Effector CD4-positive, alpha-beta T cell (primary cell): Measurements from ENCODE around the gene ARHGAP28.
"Not testable (repeated sequence)": the region's sequence is repeated elsewhere in the genome, so short reads cannot be mapped to it uniquely, and the experiment has no call there.

ENCODE experiments used
- DNase-seq: peaks from one replicate; pipeline ENCODE4 v3.0.0-alpha.2; 2020

Gene ARHGAP28

DNA sequence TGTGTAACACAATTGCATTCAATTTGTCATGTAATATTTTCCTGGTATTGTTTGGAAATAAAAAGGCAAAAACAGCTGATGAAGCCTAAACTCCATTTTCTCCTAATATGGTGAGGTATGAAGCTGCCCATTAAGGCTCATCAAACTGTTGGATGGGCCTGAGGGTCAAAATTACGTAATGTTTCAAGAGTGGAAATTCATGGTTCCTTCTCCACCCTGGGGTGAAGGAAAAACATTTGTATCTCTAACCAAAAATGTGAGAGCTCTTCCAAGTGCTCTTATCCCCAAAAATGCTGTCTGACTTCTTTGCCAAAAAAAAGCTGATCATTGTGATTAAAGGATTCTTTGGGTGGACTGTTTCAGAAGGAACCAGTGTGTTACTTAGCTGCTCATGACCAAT is 91.8 kb downstream of the ARHGAP28 start:
- no peak for DNase-seq

DNA sequence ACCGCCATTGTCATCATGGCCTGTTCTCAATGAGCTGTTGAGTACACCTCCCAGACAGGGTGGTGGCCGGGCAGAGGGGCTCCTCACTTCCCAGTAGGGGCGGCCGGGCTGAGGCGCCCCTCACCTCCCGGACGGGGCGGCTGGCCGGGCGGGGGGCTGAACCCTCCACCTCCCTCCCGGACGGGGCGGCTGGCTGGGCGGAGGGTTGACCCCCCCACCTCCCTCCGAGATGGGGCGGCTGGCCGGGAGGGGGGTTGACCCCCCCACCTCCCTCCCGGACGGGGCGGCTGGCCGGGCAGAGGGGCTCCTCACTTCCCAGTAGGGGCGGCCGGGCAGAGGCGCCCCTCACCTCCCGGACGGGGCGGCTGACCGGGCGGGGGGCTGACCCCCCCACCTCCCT is 97.6 kb downstream of the ARHGAP28 start:
- DNase-seq: not testable (repeated sequence)

DNA sequence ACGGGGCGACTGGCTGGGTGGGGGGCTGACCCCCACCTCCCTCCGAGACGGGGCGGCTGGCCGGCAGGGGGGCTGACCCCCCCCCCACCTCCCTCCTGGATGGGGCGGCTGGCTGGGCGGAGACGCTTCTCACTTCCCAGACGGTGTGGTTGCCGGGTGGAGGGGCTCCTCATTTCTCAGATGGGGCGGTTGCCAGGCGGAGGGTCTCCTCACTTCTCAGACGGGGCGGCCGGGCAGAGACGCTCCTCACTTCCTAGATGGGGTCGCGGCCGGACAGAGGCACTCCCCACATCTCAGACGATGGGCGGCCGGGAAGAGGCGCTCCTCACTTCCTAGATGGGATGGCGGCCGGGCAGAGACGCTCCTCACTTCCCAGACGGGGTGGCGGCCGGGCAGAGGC is 98.0 kb downstream of the ARHGAP28 start:
- not testable (repeated sequence) for DNase-seq

DNA sequence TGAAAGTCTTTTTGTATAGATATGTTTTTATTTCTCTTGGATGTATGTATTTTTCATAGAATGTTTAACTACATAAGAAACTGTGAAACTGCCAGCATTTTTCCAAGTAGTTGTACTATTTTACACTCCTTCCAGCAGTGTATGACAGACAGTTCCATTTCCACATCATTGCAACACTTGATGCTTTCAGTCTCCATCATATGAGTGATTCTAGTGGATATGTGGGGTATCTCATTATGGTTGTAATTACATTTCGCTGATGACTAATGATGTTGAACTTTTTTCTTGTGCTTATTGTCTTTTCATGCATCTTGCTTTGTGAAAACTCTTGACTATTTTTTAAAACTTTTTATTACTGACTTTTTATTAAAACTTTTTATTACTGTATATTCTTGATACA is 101.4 kb downstream of the ARHGAP28 start:
- DNase-seq: no peak

DNA sequence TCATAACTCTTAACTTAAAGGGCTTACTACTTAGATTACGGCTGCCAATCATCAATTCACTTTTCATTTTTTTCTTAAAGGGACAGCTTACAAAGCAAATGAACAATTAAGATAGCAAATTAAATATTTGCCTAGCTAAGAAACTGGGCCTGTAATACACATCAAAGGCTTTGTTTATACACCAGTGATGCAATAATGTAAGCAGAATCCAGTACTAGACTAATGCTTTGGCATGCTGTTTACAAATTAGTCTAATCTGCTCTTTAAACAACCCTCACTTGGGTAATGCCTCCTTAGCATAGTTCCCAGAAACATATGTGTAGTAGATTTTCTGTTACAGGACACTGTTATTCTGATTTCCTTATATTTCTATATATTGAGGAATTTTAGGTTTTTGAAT is 105.8 kb downstream of the ARHGAP28 start:
- no peak for DNase-seq

DNA sequence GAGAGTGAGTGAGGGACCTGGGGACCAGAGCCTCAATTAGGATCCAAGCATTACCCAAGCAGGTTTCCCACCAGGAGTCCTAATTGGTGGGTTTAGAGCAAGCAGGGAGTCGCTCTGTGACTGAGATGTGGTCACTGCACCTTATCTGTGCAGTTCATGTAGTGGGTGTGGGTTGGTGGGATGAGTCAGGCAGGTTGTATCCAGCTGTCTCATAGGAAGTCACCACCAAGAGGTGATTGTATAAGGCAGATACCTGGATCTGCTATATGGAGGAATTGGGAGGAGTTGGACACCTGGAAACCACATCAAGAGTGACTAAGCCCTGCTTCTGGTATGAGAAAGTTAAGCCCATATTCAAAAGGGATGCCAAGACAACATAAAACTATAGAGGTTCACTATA is 106.8 kb downstream of the ARHGAP28 start:
- DNase-seq: no peak

DNA sequence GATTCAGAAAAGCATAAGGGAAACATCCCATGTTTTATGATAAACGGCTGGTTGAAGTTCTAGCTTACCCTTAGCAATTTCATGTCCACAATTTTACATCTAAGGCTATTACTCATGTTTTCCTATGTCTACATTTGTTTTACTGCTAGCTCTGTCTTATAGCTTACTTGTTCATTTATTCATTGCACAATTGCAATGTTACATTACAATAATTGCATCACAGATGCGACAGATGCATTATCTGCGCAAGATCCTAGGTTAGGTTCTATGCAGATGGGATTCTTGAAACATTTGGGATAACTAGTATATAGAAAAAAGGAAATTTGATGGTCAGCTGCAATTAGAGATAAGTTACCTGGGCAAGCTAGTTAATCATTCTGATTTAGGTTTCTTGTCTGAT is 108.4 kb downstream of the ARHGAP28 start:
- DNase-seq: no peak

DNA sequence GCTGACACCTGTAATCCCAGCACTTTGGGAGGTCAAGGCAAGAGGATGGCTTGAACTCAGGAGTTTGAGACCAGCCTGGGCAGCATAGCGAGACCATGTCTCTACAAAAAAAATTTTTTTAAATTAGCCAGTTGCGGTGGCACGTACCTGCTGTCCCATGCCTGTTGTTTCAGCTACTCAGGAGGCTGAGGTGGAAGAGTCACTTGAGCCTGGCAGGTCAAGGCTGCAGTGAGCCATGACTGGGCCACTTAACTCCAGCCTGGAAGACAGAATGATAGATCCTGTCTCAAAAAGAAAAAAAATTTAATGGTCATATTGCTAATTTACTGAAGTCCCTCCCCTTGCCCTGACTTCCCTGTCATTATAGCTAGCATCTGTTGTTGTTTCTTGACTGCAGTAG is 112.6 kb downstream of the ARHGAP28 start:
- DNase-seq: no peak

DNA sequence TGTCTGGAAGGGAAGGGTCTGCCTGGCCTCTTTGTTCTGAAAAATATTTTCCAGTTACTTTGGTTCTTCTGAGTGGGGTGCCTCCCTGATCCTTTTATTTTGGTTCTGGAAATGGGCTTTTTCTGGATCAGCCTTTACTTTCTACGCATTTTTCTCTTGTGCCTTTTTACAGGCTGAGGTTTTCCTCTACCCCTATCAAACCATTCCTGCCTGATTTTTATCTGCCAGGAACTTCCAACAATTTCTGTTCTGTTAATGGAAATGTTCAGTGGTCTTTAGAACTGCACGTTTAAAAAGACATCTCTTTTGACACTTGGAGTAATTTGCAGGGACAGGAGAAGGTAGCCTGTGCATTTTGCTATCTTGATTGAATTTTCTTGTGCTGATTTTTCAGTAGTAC is 113.8 kb downstream of the ARHGAP28 start:
- no peak for DNase-seq

DNA sequence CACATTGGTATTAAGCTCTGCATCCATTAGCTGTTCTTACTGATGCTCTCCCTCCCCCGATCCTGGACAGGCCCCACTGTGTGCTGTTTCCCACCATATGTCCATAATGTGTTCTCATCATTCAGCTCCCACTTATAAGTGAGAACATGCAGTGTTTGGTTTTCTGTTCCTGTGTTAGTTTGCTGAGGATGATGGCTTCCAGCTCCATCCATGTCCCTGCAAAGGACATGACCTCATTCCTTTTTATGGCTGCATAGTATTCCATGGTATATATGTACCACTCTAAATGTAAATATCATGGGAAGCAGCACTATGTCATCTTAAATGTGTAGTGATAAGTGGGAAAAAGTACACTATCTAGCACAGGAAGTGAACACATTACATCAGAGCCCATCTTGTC is 116.0 kb downstream of the ARHGAP28 start:
- not testable (repeated sequence) for DNase-seq

DNA sequence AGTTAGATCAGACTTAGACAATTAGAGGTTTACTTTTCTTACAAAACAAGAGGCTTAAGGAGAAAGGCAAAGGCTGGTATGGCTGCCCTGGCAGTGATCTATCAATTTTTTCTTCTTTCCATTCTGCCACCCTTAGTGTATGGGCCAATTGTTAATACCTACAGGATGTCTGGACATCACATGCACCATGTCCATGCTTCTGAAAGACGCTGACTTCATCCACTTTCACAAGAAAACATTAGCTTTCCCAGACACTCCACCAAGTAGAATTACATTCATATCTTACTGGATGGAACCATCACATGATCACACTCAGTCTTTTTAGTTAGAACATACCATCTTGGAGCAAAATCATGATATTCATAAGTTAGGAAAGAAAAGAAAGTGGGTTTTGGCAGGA is 120.9 kb downstream of the ARHGAP28 start:
- no peak for DNase-seq

DNA sequence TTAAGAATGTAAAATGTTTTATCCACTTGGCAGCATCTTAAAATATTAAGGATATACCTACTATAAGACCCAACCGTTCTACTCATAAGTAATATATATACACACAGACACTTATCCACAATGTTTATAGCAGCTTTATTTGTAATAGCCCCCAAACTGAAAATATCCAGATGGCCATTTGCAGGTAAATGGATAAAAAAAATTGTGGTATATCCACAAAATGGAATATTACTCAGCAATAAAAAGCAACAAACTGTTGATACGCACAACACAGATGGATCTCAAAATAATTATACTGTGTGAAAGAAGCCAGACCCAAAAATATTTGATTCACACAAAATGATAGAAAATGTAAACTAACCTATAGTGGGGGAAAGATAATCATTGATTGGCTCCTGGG is 122.0 kb downstream of the ARHGAP28 start:
- no peak for DNase-seq

DNA sequence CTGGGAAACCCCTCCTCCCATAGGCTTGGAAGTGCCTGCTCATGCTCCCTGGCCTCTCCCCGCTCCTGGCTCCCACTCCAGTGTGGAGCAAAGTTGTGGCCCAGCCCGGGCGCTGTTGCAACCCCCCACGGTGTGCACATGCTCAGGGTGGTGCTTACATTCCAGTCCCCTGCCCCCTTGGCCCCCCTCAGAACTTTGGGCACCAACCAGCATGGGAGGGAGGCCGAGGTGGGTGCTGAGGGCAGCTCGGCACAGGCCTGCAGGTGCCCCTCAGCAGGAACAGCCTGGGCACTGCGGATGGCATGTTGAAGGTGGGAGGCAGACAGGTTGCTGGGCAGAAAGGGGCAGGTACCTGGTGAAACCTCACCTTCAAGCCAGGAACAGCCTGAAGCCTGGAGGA is 125.3 kb downstream of the ARHGAP28 start:
- DNase-seq: no peak

DNA sequence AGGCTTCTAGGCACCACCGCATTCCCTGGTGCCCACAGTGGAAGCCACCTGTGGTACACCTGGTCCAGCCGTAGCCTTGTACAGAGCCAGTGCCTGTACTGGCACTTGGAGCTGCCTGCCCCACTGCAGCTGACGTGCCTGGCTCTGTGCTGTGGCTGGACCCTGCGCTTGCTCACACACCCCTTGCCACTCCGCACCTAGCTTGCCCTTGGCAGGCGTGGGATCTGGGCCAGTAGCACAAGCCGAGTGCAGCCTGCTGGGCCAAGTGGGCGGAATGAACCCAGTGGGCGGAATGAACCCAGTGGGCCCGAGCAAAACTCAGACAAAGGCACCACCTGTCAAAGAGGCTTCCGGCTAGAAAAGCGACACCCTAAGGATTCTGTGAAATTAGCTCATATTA is 126.3 kb downstream of the ARHGAP28 start:
- no peak for DNase-seq

DNA sequence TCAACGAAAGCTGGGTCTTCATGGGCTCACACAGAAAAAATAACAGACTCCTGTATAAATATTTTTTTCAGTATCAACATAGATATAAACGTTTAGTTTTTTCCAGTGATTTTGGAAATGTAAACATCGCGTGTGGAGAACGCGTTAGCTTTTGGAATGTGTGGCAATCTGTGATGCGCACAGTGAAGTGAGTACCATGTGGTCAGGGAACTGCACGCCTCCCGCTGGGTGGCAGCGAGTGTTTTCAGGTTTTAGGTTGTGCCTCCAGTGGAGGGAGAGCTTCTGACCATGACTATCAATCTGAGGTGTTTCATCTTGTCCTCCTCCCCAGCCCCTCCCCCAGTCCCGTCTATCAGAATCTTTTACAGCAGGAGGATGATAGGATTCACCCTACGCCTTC is 127.8 kb downstream of the ARHGAP28 start:
- no peak for DNase-seq

DNA sequence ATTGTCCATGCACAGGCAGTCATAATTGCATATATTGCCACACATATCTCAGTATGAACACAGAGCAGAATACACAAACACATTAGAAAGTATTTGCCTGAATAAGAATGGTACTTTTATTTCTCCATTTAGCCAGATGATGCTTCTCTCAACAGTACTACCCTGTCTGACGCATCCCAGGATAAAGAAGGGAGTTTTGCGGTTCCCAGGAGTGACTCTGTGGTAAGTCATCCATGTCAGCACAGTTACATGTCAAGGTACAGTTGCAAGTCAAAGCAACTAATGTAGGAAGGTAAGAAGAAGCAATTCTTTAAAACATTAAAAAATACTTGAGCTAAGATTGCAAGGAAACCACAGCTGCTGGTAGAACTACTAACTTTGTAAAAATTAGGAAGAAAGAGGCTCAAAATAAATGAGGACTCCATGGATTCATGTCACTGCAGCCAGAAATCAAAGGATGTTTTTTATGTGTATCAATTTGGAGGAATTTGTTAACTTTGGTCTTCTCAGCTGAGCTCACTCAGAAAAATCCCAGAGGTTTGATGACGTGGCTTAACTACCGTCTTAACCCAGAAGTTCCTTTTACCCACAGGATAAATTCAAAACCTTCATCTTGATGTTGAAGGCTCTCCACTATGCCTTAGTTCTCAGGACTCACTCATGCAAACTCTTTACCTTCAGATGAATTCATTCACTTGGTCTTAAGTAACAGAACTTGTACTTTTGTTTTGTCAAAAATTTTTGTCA is 130.3 kb downstream of the ARHGAP28 start:
- DNase-seq: no peak

DNA sequence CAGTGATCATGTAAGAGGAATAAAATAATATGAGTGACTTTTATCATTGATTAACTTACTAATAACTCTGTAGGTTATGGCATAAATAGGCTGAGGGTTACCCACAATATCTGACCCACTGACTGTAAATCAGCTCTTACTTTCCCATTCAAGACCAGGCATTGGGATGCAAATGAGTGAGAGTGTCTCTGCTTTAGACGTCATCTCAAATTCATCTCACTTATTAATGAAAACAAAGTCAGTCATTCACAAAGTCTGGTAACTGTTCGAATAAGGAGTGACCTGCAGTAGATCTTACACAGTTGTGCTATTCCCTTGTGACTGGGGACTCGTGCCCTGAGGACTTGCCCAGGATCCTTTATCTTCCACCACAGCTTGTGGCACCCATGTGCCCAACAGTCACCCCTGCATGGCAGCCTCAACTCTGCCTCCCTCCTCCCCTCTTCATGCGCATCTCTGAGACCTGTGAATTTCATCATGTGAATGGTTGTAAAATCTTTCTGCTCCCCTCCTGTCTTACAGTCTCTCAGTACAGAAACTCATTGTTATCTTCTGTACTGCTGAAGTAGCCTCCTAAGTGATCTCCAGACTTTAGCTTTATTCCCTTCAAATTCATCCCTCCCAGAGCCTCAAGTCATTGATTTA is 131.4 kb downstream of the ARHGAP28 start:
- DNase-seq: no peak

DNA sequence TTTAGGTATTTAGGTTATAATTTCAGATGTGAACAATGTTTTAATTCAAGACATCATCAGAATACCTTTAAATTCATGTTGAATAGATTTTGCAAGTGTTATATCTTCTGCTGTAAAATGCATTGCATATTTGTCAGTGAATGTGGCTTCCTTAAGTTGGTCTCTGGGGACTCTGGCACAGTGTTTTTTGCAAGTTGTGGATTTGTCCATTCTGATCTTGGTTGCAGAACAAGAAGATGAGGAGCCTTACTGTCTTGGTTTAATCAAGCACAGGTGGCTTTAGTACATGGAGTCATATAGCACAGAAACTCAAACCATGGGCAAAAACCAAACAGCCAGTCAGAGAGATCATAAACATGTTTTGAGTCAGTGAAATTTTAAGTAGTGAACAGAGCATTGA is 135.7 kb downstream of the ARHGAP28 start:
- DNase-seq: no peak

DNA sequence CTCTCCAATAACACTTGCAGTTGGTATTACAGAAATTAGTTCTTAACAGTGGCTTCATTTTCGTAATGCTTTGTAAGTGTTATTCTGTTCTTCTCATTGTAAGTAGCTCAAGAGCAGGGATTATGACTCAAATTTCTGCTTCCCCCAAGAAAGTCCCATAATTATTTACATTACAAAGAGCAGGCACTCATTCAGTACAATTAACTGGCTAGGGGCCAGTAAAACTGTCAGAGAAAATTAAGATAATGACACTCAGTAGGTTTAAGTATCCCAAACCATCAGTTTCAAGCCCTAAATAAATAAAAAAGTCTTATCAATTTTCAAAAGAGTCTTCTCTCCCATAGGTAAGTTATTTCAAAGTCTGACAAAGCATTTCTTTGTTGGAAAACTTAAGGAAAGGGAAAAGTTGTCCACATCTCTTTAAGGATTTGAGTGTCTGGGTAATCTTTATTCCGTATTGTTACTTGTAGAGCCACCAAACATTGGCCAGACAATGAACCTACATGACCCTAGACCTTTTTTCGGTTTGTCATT is 137.1 kb downstream of the ARHGAP28 start:
- no peak for DNase-seq

DNA sequence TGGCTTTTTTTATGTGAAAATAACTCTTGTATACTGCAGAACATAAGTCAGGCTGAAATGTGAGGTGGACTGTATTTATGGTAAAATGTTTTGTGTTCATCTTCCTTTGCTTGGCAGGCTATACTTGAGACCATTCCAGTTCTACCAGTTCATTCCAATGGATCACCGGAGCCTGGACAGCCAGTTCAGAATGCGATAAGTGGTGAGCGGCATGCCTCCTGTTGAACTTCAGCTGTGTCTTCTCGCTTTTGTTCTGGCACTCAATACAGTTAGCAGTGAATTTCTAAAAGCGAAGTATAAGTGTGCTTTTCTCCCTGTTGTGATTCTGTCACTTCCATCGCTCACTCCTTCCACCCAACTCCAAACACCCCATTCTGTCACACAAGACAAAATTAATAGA is 138.5 kb downstream of the ARHGAP28 start:
- DNase-seq: no peak

DNA sequence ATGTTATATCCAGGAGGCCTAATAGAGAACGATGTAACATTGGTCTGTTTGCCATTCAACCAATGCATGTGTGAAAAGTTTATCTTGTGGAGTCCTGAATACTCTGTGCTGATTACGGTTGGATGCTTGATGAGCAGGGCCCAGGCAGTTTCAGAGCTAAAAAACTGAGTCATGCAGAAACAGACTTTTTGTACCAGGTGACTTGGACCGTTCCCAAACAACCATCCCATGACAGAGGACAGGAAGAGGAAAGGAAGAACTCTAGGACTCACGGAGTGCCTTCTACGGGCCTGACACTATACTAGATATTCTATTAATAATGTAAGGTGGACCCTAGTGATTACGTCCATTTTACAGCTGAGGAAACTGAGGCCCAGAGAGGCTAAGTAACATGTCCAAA is 142.1 kb downstream of the ARHGAP28 start:
- no peak for DNase-seq

DNA sequence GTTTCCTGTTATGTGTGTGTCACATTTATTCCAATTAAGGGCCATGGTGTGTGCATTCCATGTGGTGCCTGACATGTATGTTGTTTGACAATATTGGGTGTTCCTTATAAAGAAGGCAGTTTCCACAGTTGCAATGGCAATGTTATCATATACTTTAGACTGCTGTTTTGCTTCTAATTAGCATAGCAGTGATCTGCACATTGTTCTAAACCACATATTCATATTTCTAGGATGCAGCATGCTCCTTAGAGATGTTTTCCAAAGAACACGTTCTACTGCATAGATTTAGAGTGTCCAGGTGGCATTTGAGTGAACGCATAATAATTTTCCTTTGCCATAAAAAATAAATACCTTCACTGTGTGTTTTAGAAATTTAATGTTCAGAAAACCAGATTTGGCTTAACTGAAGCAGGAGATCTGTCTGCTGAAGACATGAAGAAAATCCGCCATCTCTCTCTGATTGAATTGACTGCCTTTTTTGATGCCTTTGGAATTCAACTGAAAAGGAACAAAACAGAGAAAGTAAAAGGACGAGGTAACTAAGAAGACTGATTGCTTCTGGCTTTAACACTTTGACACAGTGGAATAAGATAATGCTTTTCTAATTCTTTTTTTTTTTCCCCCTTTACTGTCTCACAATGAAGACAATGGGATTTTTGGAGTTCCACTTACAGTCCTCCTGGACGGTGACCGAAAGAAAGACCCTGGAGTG is 143.7 kb downstream of the ARHGAP28 start:
- DNase-seq: no peak

DNA sequence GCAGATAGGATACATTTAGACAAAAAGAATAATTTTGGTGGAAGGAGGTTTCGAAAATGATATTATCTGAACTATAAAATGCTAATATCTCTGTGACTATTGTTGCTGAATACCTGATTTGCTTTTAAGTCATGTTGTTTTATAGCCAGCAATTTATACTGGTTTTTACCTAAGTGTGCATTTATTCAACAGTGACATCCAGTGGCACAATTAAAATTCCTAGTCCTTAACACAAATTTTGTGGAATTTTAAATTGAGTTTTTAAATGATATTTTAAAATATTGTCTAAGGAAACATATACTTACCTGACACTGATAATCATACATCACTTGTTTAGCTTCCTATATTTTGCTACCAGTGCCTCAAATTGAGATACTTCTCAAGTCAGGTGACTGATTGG is 144.8 kb downstream of the ARHGAP28 start:
- no peak for DNase-seq

DNA sequence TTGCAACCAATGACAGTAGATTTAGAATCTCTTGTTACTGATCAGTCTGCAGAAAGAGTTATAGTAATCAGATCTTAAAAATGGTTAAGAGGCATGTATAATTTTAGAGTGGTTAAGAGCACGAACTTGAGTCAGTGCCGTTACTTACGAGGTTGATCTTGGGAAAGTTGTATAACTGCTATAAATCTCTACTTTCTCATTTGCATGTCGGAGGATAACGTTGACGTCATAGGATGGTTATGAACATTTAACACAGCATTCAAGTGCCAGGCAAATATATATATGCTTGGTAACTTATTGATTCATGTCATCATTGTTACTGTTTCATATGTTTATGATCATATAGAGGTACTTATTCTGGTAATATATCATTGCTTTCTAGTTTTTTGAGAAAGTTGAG is 146.2 kb downstream of the ARHGAP28 start:
- DNase-seq: no peak
